ENCODE results near the gene TIMM10.
A peak's percentile ranks its signal among the peaks of the same experiment; 100 is the strongest.

TIMM10 gene

DNA sequence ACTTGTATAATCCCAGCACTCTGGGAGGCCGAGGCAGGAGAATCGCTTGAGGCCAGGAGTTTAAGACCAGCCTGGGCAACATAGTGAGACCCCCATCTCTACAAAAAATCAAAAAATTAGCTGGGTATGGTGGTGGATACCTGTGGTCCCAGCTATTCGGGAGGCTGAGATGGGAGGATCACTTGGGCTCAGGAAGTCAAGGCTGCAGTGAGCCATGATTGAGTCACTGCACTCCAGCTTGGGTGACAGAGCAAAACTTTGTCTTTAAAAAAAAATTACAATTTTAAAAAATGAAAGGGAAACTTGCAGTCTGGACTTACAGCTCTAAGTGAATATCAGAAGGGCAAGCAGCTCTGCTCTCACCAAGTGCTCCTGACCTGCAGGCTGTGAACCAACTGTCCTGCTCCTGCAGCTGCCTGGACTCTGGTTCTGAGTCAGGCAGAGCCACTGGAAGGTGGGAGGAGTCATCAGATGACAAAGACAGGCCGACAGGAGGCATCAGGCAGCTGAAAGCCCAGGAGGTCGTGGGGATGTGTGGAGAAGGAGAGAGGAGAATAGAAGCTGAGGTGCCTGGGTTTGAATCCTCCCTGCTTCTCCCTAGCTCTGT is 16.4 kb upstream of the TIMM10 start:
- Histone ChIP-seq H3K27ac (ENCODE audit: low read length, poor library complexity, severe bottlenecking) (no peak overlapping the region), H3K27me3 (ENCODE audit: control insufficient read depth in 1 of 2, insufficient read depth in 1 of 2, low read length in 2 of 2) (peaks cover 5 to 18% of the 10 kb centered on the region in 2 experiments), H4K8ac (ENCODE audit: low read length) (no peak overlapping the region), H3K18ac (ENCODE audit: low read depth in 1 of 2, low read length in 2 of 2) (no peak overlapping the region), H3K36me3 (ENCODE audit: control insufficient read depth in 1 of 2, insufficient read depth in 2 of 2, low read depth in 1 of 2, low read length in 2 of 2) (peaks cover 20 to 49% of the 10 kb centered on the region in 2 experiments), H3K4me2 (ENCODE audit: low read length, poor library complexity, severe bottlenecking) (no peak overlapping the region), H3K23ac (ENCODE audit: low read length in 2 of 2) (no peak overlapping the region), H3K4ac (ENCODE audit: low read depth in 1 of 2, low read length in 2 of 2) (no peak overlapping the region), H2BK5ac (ENCODE audit: low read depth, low read length, poor library complexity, severe bottlenecking) (no peak overlapping the region), H2BK15ac (ENCODE audit: low read depth, poor library complexity, severe bottlenecking) (no peak overlapping the region), H3K9me3 (ENCODE audit: control insufficient read depth, low read length) (no peaks in the 10 kb centered on the region), H3K79me1 (replicated peaks; ENCODE audit: low read length, poor library complexity, severe bottlenecking) (no peaks in the 10 kb centered on the region), H2AFZ (ENCODE audit: low read depth, low read length) (no peak overlapping the region), H2BK12ac (ENCODE audit: low read length in 2 of 2) (no peak overlapping the region), H2BK120ac (ENCODE audit: low read depth, low read length) (no peak overlapping the region), H3K4me1 (ENCODE audit: control insufficient read depth, insufficient read depth, low read depth, low read length) (peaks cover 2% of the 10 kb centered on the region), H4K91ac (ENCODE audit: low read length) (no peak overlapping the region), H3K9ac (ENCODE audit: low read length) (peak overlapping the region; percentile 43), H2AK5ac (ENCODE audit: low read length, severe bottlenecking) (no peak overlapping the region), H3K4me3 (ENCODE audit: insufficient read depth in 1 of 2, low read depth in 1 of 2, low read length in 2 of 2) (no peak overlapping the region), H3K14ac (ENCODE audit: low read length in 2 of 2) (no peak overlapping the region)
- peak; percentile 60 for DNase-seq
- WGBS: 45% methylated on average over 4 of the region's 5 CpGs

- Histone ChIP-seq H3K9ac (ENCODE audit: low read length) (no peak overlapping the region), H3K18ac (ENCODE audit: low read depth in 1 of 2, low read length in 2 of 2) (no peak overlapping the region), H3K14ac (ENCODE audit: low read length in 2 of 2) (no peak overlapping the region), H2BK12ac (ENCODE audit: low read length in 2 of 2) (no peak overlapping the region), H2AK5ac (ENCODE audit: low read length, severe bottlenecking) (no peak overlapping the region), H3K4me2 (ENCODE audit: low read length, poor library complexity, severe bottlenecking) (no peak overlapping the region), H3K23ac (ENCODE audit: low read length in 2 of 2) (no peak overlapping the region), H2BK15ac (ENCODE audit: low read depth, poor library complexity, severe bottlenecking) (no peak overlapping the region), H4K91ac (ENCODE audit: low read length) (no peak overlapping the region), H3K27ac (ENCODE audit: low read length, poor library complexity, severe bottlenecking) (no peak overlapping the region), H2AFZ (ENCODE audit: low read depth, low read length) (no peak overlapping the region), H3K9me3 (ENCODE audit: control insufficient read depth, low read length) (no peaks in the 10 kb centered on the region), H3K27me3 (ENCODE audit: control insufficient read depth in 1 of 2, insufficient read depth in 1 of 2, low read length in 2 of 2) (peaks cover 5 to 18% of the 10 kb centered on the region in 2 experiments), H3K79me1 (replicated peaks; ENCODE audit: low read length, poor library complexity, severe bottlenecking) (no peaks in the 10 kb centered on the region), H3K4me3 (ENCODE audit: insufficient read depth in 1 of 2, low read depth in 1 of 2, low read length in 2 of 2) (no peak overlapping the region), H4K8ac (ENCODE audit: low read length) (no peak overlapping the region), H3K4me1 (ENCODE audit: control insufficient read depth, insufficient read depth, low read depth, low read length) (peaks cover 2% of the 10 kb centered on the region), H2BK5ac (ENCODE audit: low read depth, low read length, poor library complexity, severe bottlenecking) (no peak overlapping the region), H2BK120ac (ENCODE audit: low read depth, low read length) (no peak overlapping the region), H3K4ac (ENCODE audit: low read depth in 1 of 2, low read length in 2 of 2) (no peak overlapping the region), H3K36me3 (ENCODE audit: control insufficient read depth in 1 of 2, insufficient read depth in 2 of 2, low read depth in 1 of 2, low read length in 2 of 2) (peaks cover 16 to 44% of the 10 kb centered on the region in 2 experiments)
- no peak for DNase-seq
- 94% methylated on average over 7 of the region's 7 CpGs for WGBS
These were observed 15.9 kb upstream of the TIMM10 start for GRCh38 chr11:57546451-57546850.

DNA sequence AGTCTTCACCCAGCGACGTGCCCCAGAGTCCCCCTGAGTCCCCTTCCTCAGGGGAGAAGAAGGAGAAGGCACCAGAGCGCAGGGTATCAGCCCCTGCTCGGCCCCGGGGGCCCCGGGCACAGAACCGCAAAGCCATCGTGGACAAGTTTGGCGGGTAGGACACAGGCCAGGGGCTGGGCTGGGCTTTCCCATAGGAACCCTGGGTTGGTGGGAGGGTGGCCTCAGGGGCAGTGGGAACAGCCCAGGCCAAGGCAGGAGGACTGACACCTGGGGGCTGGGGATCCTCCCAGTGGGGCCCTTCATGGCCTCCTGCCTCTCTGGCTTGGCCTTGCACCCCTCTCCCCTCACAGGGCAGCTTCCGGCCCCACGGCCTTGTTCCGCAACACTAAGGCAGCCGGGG is 15.3 kb upstream of the TIMM10 start:
- WGBS: 99% methylated on average over 10 of the region's 13 CpGs

GRCh38 chr11:57544566-57544965 is 14.0 kb upstream of the TIMM10 start:
- Histone ChIP-seq H3K23ac (ENCODE audit: low read length in 2 of 2) (no peak overlapping the region), H3K27me3 (ENCODE audit: control insufficient read depth in 1 of 2, insufficient read depth in 1 of 2, low read length in 2 of 2) (peaks cover 5 to 29% of the 10 kb centered on the region in 2 experiments), H3K4me1 (ENCODE audit: control insufficient read depth, insufficient read depth, low read depth, low read length) (peaks cover 2% of the 10 kb centered on the region), H3K9me3 (ENCODE audit: control insufficient read depth, low read length) (no peaks in the 10 kb centered on the region), H3K4ac (ENCODE audit: low read depth in 1 of 2, low read length in 2 of 2) (no peak overlapping the region), H3K9ac (ENCODE audit: low read length) (no peak overlapping the region), H2BK120ac (ENCODE audit: low read depth, low read length) (no peak overlapping the region), H2BK5ac (ENCODE audit: low read depth, low read length, poor library complexity, severe bottlenecking) (no peak overlapping the region), H2AK5ac (ENCODE audit: low read length, severe bottlenecking) (no peak overlapping the region), H4K91ac (ENCODE audit: low read length) (no peak overlapping the region), H3K14ac (ENCODE audit: low read length in 2 of 2) (no peak overlapping the region), H3K18ac (ENCODE audit: low read depth in 1 of 2, low read length in 2 of 2) (no peak overlapping the region), H3K4me2 (ENCODE audit: low read length, poor library complexity, severe bottlenecking) (no peak overlapping the region), H3K27ac (ENCODE audit: low read length, poor library complexity, severe bottlenecking) (no peak overlapping the region), H2BK15ac (ENCODE audit: low read depth, poor library complexity, severe bottlenecking) (no peak overlapping the region), H3K36me3 (ENCODE audit: control insufficient read depth in 1 of 2, insufficient read depth in 2 of 2, low read depth in 1 of 2, low read length in 2 of 2) (peaks cover 4 to 26% of the 10 kb centered on the region in 2 experiments), H3K4me3 (ENCODE audit: insufficient read depth in 1 of 2, low read depth in 1 of 2, low read length in 2 of 2) (no peak overlapping the region), H3K79me1 (replicated peaks; ENCODE audit: low read length, poor library complexity, severe bottlenecking) (no peaks in the 10 kb centered on the region), H4K8ac (ENCODE audit: low read length) (no peak overlapping the region), H2BK12ac (ENCODE audit: low read length in 2 of 2) (no peak overlapping the region), H2AFZ (ENCODE audit: low read depth, low read length) (no peak overlapping the region)
- WGBS: 89% methylated on average over 6 of the region's 6 CpGs
- DNase-seq: no peak

More for the DNA sequence above, 15.3 kb upstream of the TIMM10 start:
- Histone ChIP-seq H3K9me3 (ENCODE audit: control insufficient read depth, low read length) (no peaks in the 10 kb centered on the region), H2BK12ac (ENCODE audit: low read length in 2 of 2) (no peak overlapping the region), H3K4me3 (ENCODE audit: insufficient read depth in 1 of 2, low read depth in 1 of 2, low read length in 2 of 2) (no peak overlapping the region), H3K4ac (ENCODE audit: low read depth in 1 of 2, low read length in 2 of 2) (no peak overlapping the region), H3K36me3 (ENCODE audit: control insufficient read depth in 1 of 2, insufficient read depth in 2 of 2, low read depth in 1 of 2, low read length in 2 of 2) (peaks cover 13 to 40% of the 10 kb centered on the region in 2 experiments), H3K27ac (ENCODE audit: low read length, poor library complexity, severe bottlenecking) (no peak overlapping the region), H3K4me1 (ENCODE audit: control insufficient read depth, insufficient read depth, low read depth, low read length) (peaks cover 2% of the 10 kb centered on the region), H3K9ac (ENCODE audit: low read length) (no peak overlapping the region), H2BK15ac (ENCODE audit: low read depth, poor library complexity, severe bottlenecking) (no peak overlapping the region), H2AK5ac (ENCODE audit: low read length, severe bottlenecking) (no peak overlapping the region), H2BK120ac (ENCODE audit: low read depth, low read length) (no peak overlapping the region), H3K14ac (ENCODE audit: low read length in 2 of 2) (no peak overlapping the region), H2BK5ac (ENCODE audit: low read depth, low read length, poor library complexity, severe bottlenecking) (no peak overlapping the region), H4K8ac (ENCODE audit: low read length) (no peak overlapping the region), H4K91ac (ENCODE audit: low read length) (no peak overlapping the region), H3K79me1 (replicated peaks; ENCODE audit: low read length, poor library complexity, severe bottlenecking) (no peaks in the 10 kb centered on the region), H3K4me2 (ENCODE audit: low read length, poor library complexity, severe bottlenecking) (no peak overlapping the region), H3K27me3 (ENCODE audit: control insufficient read depth in 1 of 2, insufficient read depth in 1 of 2, low read length in 2 of 2) (peaks cover 5 to 23% of the 10 kb centered on the region in 2 experiments), H3K23ac (ENCODE audit: low read length in 2 of 2) (no peak overlapping the region), H3K18ac (ENCODE audit: low read depth in 1 of 2, low read length in 2 of 2) (no peak overlapping the region), H2AFZ (ENCODE audit: low read depth, low read length) (no peak overlapping the region)
- no peak for DNase-seq

Measured in mesenchymal stem cell (in vitro differentiated cells and primary cell).